ENCODE measurements around the gene CLEC4F. TPM values are rescaled to one million over a fixed set of nuclear protein-coding genes. Genes with fewer than 3 reads are reported as not detected.
A peak's percentile ranks its signal among the peaks of the same experiment; 100 is the strongest.

Gene CLEC4F
- total and polyA plus RNA-seq, 2 experiments from 2014 or later = not detected

- TF ChIP-seq ETS1 (IDR thresholded peaks at IDR 0.05) (no peak), ZNF114 (CRISPR knock-in tag; IDR thresholded peaks at IDR 0.05) (no peak), ZNF462 (CRISPR knock-in tag; IDR thresholded peaks at IDR 0.05) (no peak), JUNB (IDR thresholded peaks at IDR 0.05; ENCODE audit: unreplicated experiment) (no peak)
Measured at GRCh38 chr2:70835643-70836042, 15.2 kb upstream of the CLEC4F start, which contains the start of gene CD207 (continued).

- ATAC-seq = no peak
- TF ChIP-seq POLR2AphosphoS5 (IDR thresholded peaks at IDR 0.05; ENCODE audit: low read depth) (no peak), CTCF (conservative IDR thresholded peaks at IDR 0.05; ENCODE audit: low read depth in 2 of 2) (no peak), NANOG (IDR thresholded peaks at IDR 0.05; ENCODE audit: borderline replicate concordance) (no peak), EZH2 (IDR thresholded peaks at IDR 0.05; ENCODE audit: low read depth, unreplicated experiment) (no peak), EZH2phosphoT487 (IDR thresholded peaks at IDR 0.05; ENCODE audit: unreplicated experiment) (no peak), CREB1 (CRISPR knock-in tag; IDR thresholded peaks at IDR 0.05; ENCODE audit: low read depth) (no peak), STAT1 (IDR thresholded peaks at IDR 0.05; ENCODE audit: unreplicated experiment) (no peak), REST (IDR thresholded peaks at IDR 0.05; ENCODE audit: unreplicated experiment) (no peak)
Measured at GRCh38 chr2:70834881-70835280, 14.5 kb upstream of the CLEC4F start.

More at GRCh38 chr2:70834881-70835280, 14.5 kb upstream of the CLEC4F start:
- Histone ChIP-seq H3K4me3 (no peak overlapping the region), H2AFZ (peak overlapping the region; percentile 14; the same call in 1 of the 2 replicates), H3K79me2 (replicated peaks; ENCODE audit: insufficient read depth) (no peaks in the 10 kb centered on the region), H3K27ac (ENCODE audit: low read depth) (no peak overlapping the region), H3F3A (replicated peaks; ENCODE audit: low read depth) (no peaks in the 10 kb centered on the region), H3K27me3 (ENCODE audit: insufficient read depth) (no peaks in the 10 kb centered on the region), H3K4me2 (no peak overlapping the region), H3K4me1 (ENCODE audit: insufficient read depth) (no peaks in the 10 kb centered on the region), H3K36me3 (ENCODE audit: insufficient read depth) (no peaks in the 10 kb centered on the region), H4K20me1 (replicated peaks; ENCODE audit: insufficient read depth) (no peaks in the 10 kb centered on the region), H3K9me2 (ENCODE audit: insufficient read depth) (peaks cover 4% of the 10 kb centered on the region; the same call in 1 of the 2 replicates)
- Mint-ChIP-seq H3K27ac (no peak overlapping the region), H3K27me3 (ENCODE audit: insufficient read depth, low read depth, poor library complexity) (peaks cover 19% of the 10 kb centered on the region), H3K4me3 (no peak overlapping the region), H3K9me3 (peaks cover 3% of the 10 kb centered on the region; the same call in 2 of the 3 replicates), H3K4me1 (no peaks in the 10 kb centered on the region), H3K36me3 (ENCODE audit: low read depth) (no peaks in the 10 kb centered on the region)
- no peak for DNase-seq (ENCODE audit: low spot score)
